DOHH2 (cell line): ENCODE results near the gene LSS.

Experiments
- H3F3A ChIP-seq: fragments of 200-600 bp; sonication (generic), shearing (Covaris generic); 2 replicates; pipeline ENCODE4 v1.6.0; 2016; ENCODE audit warnings: antibody characterized with exemption, mild to moderate bottlenecking; ENCODE audit not compliant: control insufficient read depth, insufficient read depth
- H3K27ac ChIP-seq: fragments of 200-600 bp; sonication (generic); 2 replicates; pipeline ENCODE4 v1.5.1; 2014; ENCODE audit warnings: low read depth, mild to moderate bottlenecking, low read length, moderate library complexity
- H3K27me3 ChIP-seq: fragments of 200-600 bp; sonication (generic); 2 replicates; pipeline ENCODE4 v1.6.1; 2014; ENCODE audit warnings: mild to moderate bottlenecking, low read length, mixed read lengths; ENCODE audit not compliant: control insufficient read depth
- H3K36me3 ChIP-seq: fragments of 200-600 bp; sonication (generic); 2 replicates; pipeline ENCODE4 v1.6.1; 2014; ENCODE audit warnings: mild to moderate bottlenecking, low read length, moderate library complexity, mixed read lengths; ENCODE audit not compliant: control insufficient read depth
- H3K4me1 ChIP-seq: fragments of 200-600 bp; sonication (generic); 2 replicates; pipeline ENCODE4 v1.6.1; 2014; ENCODE audit warnings: mild to moderate bottlenecking, low read length, mixed read lengths; ENCODE audit not compliant: control insufficient read depth
- H3K4me2 ChIP-seq: fragments of 200-600 bp; sonication (generic); 2 replicates; pipeline ENCODE4 v1.6.0; 2014; ENCODE audit warnings: mild to moderate bottlenecking, low read length, moderate library complexity
- H3K4me3 ChIP-seq: fragments of 200-600 bp; sonication (generic); 2 replicates; pipeline ENCODE4 v1.5.1; 2014; ENCODE audit warnings: mild to moderate bottlenecking, low read length, mixed read lengths
- H3K79me2 ChIP-seq: fragments of 200-600 bp; sonication (generic); 2 replicates; pipeline ENCODE4 v1.6.1; 2014; ENCODE audit warnings: mild to moderate bottlenecking, low read length, mixed read lengths; ENCODE audit not compliant: control insufficient read depth
- H3K9me2 ChIP-seq: fragments of 200-600 bp; sonication (generic); replicated peaks from 2 replicates; pipeline ENCODE4 v1.6.1; 2014; ENCODE audit warnings: mild to moderate bottlenecking, low read length, mixed read lengths; ENCODE audit not compliant: control insufficient read depth
- H3K9me3 ChIP-seq: fragments of 200-600 bp; sonication (generic); 2 replicates; pipeline ENCODE4 v1.6.1; 2014; ENCODE audit warnings: antibody characterized with exemption, low read length, mixed read lengths; ENCODE audit not compliant: control insufficient read depth, insufficient read depth
- H4K20me1 ChIP-seq: fragments of 200-600 bp; sonication (generic); 2 replicates; pipeline ENCODE4 v1.6.0; 2014; ENCODE audit warnings: low read depth, mild to moderate bottlenecking, antibody characterized with exemption, low read length, moderate library complexity; ENCODE audit not compliant: control insufficient read depth, insufficient read depth
- EZH2phosphoT487 ChIP-seq: fragments of 200-600 bp; sonication (generic); IDR thresholded peaks from 2 replicates; pipeline ENCODE4 v1.6.1; 2017; ENCODE audit warnings: borderline replicate concordance, mild to moderate bottlenecking, antibody characterized with exemption, low read length, moderate library complexity, mixed read lengths
- TF ChIP-seq, protein P1 (sequence below): fragments of 200-600 bp; sonication (generic); IDR thresholded peaks from one replicate; pipeline ENCODE4 v1.5.1; 2014; ENCODE audit warnings: antibody characterized with exemption, mild to moderate bottlenecking, low read depth, low read length; ENCODE audit not compliant: poor library complexity, severe bottlenecking

Gene LSS

DNA sequence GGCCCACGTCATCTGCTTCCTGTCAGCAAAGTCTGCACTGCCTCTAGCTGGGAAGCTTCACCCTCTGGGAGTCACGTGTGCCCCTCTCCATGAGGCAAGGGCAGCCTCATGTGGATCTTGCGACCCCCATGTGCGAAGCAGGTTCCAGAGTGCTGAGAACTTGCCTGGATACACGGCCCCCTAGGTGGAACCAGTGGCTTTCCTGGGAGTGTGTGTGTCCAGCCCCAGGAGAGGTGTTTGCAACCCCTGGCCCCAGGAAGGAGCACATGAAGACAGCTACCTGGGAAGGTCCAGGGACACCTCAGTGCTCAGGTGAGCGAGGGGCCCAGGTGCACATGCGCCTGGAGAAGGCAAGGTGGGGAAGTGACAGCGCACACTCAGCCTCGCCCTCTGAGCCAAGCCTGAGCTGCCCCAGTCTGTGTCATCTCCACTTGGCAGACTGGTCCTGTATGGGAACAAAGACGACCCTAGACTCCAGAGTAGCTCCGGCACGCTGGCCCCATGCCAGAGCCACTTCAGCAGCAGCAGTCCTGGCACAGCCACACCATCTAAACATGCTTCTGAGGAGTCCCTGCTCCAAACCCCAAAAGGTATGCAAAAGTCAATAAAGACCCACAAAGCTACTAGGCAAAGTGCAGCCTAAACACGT, 8.9 kb downstream of the LSS start:
- Histone ChIP-seq H3K79me2 (peaks cover 50% of the 10 kb centered on the region), H4K20me1 (peaks cover 5% of the 10 kb centered on the region; the same call in 1 of the 2 replicates), H3K9me3 (no peaks in the 10 kb centered on the region), H3K27ac (no peak overlapping the region), H3K4me1 (no peaks in the 10 kb centered on the region), H3K36me3 (peaks cover 75% of the 10 kb centered on the region), H3F3A (no peaks in the 10 kb centered on the region), H3K4me2 (no peak overlapping the region), H3K9me2 (no peaks in the 10 kb centered on the region), H3K4me3 (no peak overlapping the region), H3K27me3 (no peaks in the 10 kb centered on the region)
- no peak for TF ChIP-seq EZH2phosphoT487
- TF ChIP-seq, protein P1, sequence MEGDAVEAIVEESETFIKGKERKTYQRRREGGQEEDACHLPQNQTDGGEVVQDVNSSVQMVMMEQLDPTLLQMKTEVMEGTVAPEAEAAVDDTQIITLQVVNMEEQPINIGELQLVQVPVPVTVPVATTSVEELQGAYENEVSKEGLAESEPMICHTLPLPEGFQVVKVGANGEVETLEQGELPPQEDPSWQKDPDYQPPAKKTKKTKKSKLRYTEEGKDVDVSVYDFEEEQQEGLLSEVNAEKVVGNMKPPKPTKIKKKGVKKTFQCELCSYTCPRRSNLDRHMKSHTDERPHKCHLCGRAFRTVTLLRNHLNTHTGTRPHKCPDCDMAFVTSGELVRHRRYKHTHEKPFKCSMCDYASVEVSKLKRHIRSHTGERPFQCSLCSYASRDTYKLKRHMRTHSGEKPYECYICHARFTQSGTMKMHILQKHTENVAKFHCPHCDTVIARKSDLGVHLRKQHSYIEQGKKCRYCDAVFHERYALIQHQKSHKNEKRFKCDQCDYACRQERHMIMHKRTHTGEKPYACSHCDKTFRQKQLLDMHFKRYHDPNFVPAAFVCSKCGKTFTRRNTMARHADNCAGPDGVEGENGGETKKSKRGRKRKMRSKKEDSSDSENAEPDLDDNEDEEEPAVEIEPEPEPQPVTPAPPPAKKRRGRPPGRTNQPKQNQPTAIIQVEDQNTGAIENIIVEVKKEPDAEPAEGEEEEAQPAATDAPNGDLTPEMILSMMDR = no peak

GRCh38 chr21:46218906-46219590, 9.5 kb downstream of the LSS start:
- peaks cover 5% of the 10 kb centered on the region; the same call in 1 of the 2 replicates for H4K20me1 ChIP-seq
- H3K27me3 ChIP-seq = no peaks in the 10 kb centered on the region
- no peak overlapping the region for H3K27ac ChIP-seq
- H3K9me2 ChIP-seq = no peaks in the 10 kb centered on the region
- TF ChIP-seq, protein P1 = no peak
- TF ChIP-seq EZH2phosphoT487 = no peak
- H3K4me2 ChIP-seq = no peak overlapping the region
- no peak overlapping the region for H3K4me3 ChIP-seq
- no peaks in the 10 kb centered on the region for H3K9me3 ChIP-seq
- peaks cover 43% of the 10 kb centered on the region for H3K79me2 ChIP-seq
- no peaks in the 10 kb centered on the region for H3K4me1 ChIP-seq
- H3K36me3 ChIP-seq = peaks cover 75% of the 10 kb centered on the region
- no peaks in the 10 kb centered on the region for H3F3A ChIP-seq

DNA sequence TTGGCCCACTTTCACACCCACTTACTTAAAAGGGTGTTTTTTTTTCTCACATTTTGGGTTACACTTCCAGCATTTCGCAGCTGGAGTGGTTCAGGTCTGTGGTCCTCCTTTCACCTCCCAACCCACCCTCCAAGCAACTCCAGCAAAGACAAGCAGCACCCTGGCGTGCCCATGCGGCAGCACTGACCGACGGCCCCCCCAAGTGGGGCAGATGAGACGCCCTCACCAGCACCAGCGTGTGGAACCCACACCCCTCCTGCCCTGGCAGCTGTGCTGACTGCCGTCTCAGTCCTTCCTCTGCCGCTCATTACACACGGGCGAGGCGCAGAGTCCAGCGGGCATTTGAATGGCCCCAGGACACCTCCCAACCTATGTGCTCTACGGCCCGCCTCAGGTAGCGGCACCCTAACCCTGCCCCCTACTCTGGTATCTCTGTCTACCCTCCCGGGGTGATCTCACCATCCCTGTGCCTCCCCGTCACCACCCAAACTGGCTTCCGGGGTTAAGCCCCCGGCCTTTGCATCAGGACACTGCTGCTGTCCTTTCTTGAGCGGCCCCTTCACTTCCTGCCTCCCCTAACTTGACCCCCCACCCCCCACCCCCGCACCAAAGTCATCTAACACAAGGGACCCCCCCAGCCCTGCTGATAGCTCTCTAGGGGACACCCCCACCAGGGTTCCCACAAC, 10.9 kb downstream of the LSS start:
- H3K27me3 ChIP-seq = no peaks in the 10 kb centered on the region
- H3K4me3 ChIP-seq = no peak overlapping the region
- H3K79me2 ChIP-seq = peaks cover 31% of the 10 kb centered on the region
- no peak overlapping the region for H3K27ac ChIP-seq
- no peaks in the 10 kb centered on the region for H3K9me2 ChIP-seq
- no peaks in the 10 kb centered on the region for H3K9me3 ChIP-seq
- H3K36me3 ChIP-seq = peaks cover 80% of the 10 kb centered on the region
- H3F3A ChIP-seq = no peaks in the 10 kb centered on the region
- TF ChIP-seq, protein P1 = no peak
- no peak for TF ChIP-seq EZH2phosphoT487
- H4K20me1 ChIP-seq = peaks cover 2% of the 10 kb centered on the region; the same call in 1 of the 2 replicates
- no peaks in the 10 kb centered on the region for H3K4me1 ChIP-seq
- no peak overlapping the region for H3K4me2 ChIP-seq
